ENCODE results near the gene PDCD5.

Gene PDCD5

DNA sequence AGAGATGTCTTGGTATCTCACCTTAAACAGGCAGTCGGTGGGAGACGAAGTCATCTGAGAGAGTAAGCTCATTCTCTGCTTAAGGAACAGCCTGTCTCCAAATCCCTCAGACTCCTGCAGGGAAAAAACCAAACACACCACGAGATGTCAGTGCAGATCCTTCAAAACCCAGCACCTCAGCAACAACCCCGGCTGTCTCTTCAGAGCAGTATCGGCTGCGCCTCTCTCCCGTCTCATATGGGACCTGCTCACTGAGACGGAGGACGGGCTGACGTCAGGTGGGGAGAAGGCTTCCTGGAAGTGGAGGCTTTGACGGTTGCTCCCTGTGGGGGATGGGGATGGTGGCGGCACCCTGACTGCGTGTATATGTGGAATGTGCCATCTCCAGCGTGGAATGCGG is 50.4 kb downstream of the PDCD5 start:
- no peak for DNase-seq

All from hypothalamus (tissue), 51 donors.